Left lung (tissue), 10 donors: Measurements from ENCODE around the gene LGI2. TPM values are rescaled to one million over a fixed set of nuclear protein-coding genes. Genes with fewer than 3 reads are reported as not detected.

ENCODE experiments used
- ATAC-seq: fragments of 200-7000 bp; cut with Tn5 transposase; one replicate; pipeline ENCODE4 v1.9.1; 2020; ENCODE audit warnings: moderate library complexity
- DNase-seq, 4 donors: peaks; one replicate each; pipeline ENCODE4 v3.0.0-alpha.2; 2013 to 2020
- H3K27ac ChIP-seq, 2 donors: fragments of 200-600 bp; sonication (generic) in 1 of 2; one replicate each; pipeline versions ENCODE4 v1.5.0 to v1.8.0; 2020 to 2021
- H3K27me3 ChIP-seq, 2 donors: fragments of 200-600 bp; sonication (generic) in 1 of 2; one replicate each; pipeline versions ENCODE4 v1.5.0 to v1.8.0; 2020 to 2021
- H3K36me3 ChIP-seq, 2 donors: fragments of 200-600 bp; sonication (generic) in 1 of 2; one replicate each; pipeline versions ENCODE4 v1.5.0 to v1.8.0; 2020 to 2021
- H3K4me1 ChIP-seq, 2 donors: fragments of 200-600 bp; one replicate each; pipeline ENCODE4 v1.8.0; 2021
- H3K4me3 ChIP-seq, 2 donors: fragments of 200-600 bp; sonication (generic) in 1 of 2; one replicate each; pipeline versions ENCODE4 v1.5.0 to v1.8.0; 2020 to 2021; ENCODE audit warnings: mild to moderate bottlenecking in 1 of 2
- H3K9me3 ChIP-seq, 2 donors: fragments of 200-600 bp; sonication (generic) in 1 of 2; one replicate each; pipeline versions ENCODE4 v1.5.0 to v1.8.0; 2020 to 2021
- intact Hi-C, 2 donors: fragments of 100-400 bp; cut with DNase I; formaldehyde crosslinking; loops; one replicate each; pipeline versions ENCODE4 v1.11.2 to v1.14.2; 2022
- polyA plus RNA-seq, 6 donors: library from polyadenylated mRNA; unstranded; fragments of 120-200 nt; gene quantifications; one replicate each; pipeline ENCODE4 v1.2.1, GENCODE V29; 2013; ENCODE audit not compliant: insufficient read length in 6 of 6
- total RNA-seq, 2 donors: library from RNA; stranded (reverse); fragmentation: NEBNext Ultra II Directional; extraction: Animal tissue kit (Norgen Biotek cat#: 25700); gene quantifications; one replicate each; pipeline ENCODE4 v1.2.1, GENCODE V29; 2021
- TF ChIP-seq, protein P1 (sequence below), 2 donors: fragments of 200-600 bp; sonication (generic) in 1 of 2; IDR thresholded peaks; one replicate each; pipeline versions ENCODE4 v1.5.0 to v1.8.0; 2021; ENCODE audit warnings: antibody characterized with exemption in 2 of 2
- donor health status: DM: no; HTN: yes; CAD: no.
- donor health status: DM: no; HTN: no; CAD: no.

Gene LGI2
- total and polyA plus RNA-seq, 8 donors: 1.7 to 7.7 (median 4.7) TPM

DNA sequence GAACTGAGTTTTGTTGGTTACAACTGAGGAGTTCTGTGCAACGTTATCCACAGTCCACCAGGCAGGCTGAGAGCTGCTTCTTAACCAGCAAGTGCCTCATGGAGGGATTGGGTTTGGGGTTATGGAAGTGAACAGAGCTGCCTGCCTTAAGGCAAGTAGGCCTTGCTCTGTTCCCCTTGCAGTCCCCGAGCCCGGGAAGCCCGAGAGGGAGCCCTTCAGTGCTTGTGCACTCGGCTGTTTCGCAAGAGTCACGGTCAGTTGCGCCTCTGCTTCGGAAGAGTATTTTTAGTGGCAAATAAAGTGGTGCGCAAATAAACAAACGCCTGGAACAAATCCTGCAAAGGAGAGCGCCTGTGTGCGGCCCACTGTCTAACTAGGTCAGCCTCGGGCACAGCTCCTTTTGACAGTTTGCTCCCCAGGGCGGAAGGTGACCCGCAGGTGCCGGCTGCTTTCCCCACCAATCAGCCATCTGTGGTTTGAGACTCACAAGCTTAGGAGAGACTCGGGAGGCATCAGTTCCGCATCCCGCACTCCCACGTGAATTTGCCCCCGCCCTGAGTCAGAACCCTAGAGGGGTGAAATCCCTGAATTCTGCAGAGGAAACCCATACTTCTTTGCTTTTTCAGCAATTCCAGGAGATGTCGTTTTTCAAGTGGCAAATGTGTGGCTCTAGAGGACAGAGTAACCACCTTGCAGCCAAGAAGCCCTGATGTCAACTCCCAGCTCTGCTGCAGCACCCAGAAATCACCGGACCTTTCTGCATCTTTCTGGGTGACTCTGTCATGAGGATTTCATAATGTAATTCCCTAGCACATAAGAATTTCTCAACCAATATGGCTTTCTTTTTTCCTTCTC, 56.8 kb downstream of the LGI2 start:
- H3K27me3 ChIP-seq: no peaks in the 10 kb centered on the region
- peaks cover 0 to 37% of the 10 kb centered on the region in 2 donors for H3K4me1 ChIP-seq
- TF ChIP-seq, protein P1, sequence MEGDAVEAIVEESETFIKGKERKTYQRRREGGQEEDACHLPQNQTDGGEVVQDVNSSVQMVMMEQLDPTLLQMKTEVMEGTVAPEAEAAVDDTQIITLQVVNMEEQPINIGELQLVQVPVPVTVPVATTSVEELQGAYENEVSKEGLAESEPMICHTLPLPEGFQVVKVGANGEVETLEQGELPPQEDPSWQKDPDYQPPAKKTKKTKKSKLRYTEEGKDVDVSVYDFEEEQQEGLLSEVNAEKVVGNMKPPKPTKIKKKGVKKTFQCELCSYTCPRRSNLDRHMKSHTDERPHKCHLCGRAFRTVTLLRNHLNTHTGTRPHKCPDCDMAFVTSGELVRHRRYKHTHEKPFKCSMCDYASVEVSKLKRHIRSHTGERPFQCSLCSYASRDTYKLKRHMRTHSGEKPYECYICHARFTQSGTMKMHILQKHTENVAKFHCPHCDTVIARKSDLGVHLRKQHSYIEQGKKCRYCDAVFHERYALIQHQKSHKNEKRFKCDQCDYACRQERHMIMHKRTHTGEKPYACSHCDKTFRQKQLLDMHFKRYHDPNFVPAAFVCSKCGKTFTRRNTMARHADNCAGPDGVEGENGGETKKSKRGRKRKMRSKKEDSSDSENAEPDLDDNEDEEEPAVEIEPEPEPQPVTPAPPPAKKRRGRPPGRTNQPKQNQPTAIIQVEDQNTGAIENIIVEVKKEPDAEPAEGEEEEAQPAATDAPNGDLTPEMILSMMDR (IDR thresholded peaks at IDR 0.05): no peak
- peak overlapping the region; percentile 29 to 79 for H3K27ac ChIP-seq
- ATAC-seq: peak; percentile 87
- no peaks in the 10 kb centered on the region for H3K9me3 ChIP-seq
- intact Hi-C loops: no loop called here
- DNase-seq: peak in 2 of 4 donors; percentile 88 to 93
- peak overlapping the region in 1 of 2 donors; percentile 16 for H3K4me3 ChIP-seq
- no peaks in the 10 kb centered on the region for H3K36me3 ChIP-seq

DNA sequence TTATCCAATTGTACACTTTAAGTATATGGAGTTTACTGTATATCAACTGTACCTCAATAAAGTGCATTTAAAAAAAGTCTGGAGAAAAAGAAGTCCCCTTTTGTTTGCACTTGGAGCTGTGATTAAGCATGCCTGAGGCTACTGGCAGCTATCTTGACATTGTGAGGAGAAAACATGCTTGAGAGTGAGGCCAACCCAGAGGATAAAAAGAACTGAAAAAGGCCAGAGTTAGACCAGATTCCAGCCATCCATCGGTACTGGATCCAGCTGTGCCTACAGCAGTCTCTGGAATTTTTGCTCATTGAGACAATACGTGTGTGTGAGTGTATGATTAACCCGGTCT, 57.4 kb downstream of the LGI2 start:
- TF ChIP-seq, protein P1 (IDR thresholded peaks at IDR 0.05): no peak
- intact Hi-C loops: no loop called here
- Histone ChIP-seq H3K9me3 (no peaks in the 10 kb centered on the region), H3K27me3 (no peaks in the 10 kb centered on the region), H3K27ac (peak overlapping the region; percentile 29 to 79), H3K4me3 (peak overlapping the region in 1 of 2 donors; percentile 16), H3K36me3 (no peaks in the 10 kb centered on the region), H3K4me1 (peaks cover 0 to 31% of the 10 kb centered on the region in 2 donors)
- ATAC-seq (peak; percentile 47), DNase-seq (no peak)

DNA sequence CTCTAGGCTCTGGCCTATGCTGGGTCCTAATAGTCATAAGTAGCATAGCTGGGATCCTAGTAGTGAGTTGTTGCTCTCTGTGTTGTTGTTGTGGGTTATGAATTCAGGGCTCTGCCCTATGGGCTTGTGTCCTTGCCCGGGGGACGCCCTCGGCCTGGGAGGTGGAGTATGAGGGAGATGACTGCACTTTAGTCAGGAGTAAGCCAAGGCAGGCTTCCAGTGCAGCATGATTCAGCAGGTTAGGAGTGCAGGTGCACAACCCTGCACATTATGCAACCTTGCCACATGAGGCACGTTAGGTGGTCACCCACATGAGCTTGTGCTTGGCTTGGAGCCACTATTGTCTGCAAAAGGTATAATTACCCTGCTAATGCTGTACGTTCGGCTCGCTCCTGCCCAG, 59.6 kb downstream of the LGI2 start:
- Histone ChIP-seq H3K4me3 (no peak overlapping the region), H3K36me3 (no peaks in the 10 kb centered on the region), H3K9me3 (peaks cover 0 to 3% of the 10 kb centered on the region in 2 donors), H3K27ac (no peak overlapping the region), H3K4me1 (peaks cover 0 to 22% of the 10 kb centered on the region in 2 donors), H3K27me3 (no peaks in the 10 kb centered on the region)
- TF ChIP-seq, protein P1 (IDR thresholded peaks at IDR 0.05): no peak
- intact Hi-C loops: no loop called here
- DNase-seq (peak in 1 of 4 donors; percentile 54), ATAC-seq (no peak)

DNA sequence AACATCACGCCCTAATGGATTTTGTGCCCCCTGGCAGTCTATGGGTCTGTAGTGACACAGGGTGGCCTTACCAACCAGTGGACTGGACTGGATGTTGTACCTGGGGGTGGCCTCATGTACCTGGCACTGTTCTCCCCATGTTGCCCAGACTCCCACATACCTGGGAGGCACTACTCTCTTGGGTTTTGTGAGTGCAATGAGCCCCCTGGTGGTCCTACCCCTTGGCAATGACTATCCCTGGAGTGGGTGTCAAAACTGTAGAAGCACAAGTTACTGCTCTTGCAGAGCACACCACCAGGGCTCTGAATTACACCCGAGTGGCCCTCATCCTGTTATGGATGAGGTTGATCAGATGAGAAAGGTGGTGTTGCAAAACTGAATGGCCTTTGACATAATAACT, 60.1 kb downstream of the LGI2 start:
- Histone ChIP-seq H3K4me1 (peaks cover 0 to 17% of the 10 kb centered on the region in 2 donors), H3K4me3 (no peak overlapping the region), H3K27me3 (no peaks in the 10 kb centered on the region), H3K9me3 (peaks cover 0 to 8% of the 10 kb centered on the region in 2 donors), H3K27ac (no peak overlapping the region), H3K36me3 (no peaks in the 10 kb centered on the region)
- DNase-seq (no peak), ATAC-seq (no peak)
- intact Hi-C loops: no loop called here
- TF ChIP-seq, protein P1 (IDR thresholded peaks at IDR 0.05): no peak

- H3K4me3 ChIP-seq: no peak overlapping the region
- no peak for ATAC-seq
- intact Hi-C loops: no loop called here
- no peak for DNase-seq
- no peak overlapping the region for H3K27ac ChIP-seq
- peaks cover 0 to 17% of the 10 kb centered on the region in 2 donors for H3K4me1 ChIP-seq
- no peaks in the 10 kb centered on the region for H3K27me3 ChIP-seq
- TF ChIP-seq, protein P1 (IDR thresholded peaks at IDR 0.05): no peak
- peaks cover 0 to 13% of the 10 kb centered on the region in 2 donors for H3K9me3 ChIP-seq
- H3K36me3 ChIP-seq: no peaks in the 10 kb centered on the region
Measured at GRCh38 chr4:24970191-24970590, 60.6 kb downstream of the LGI2 start.
